ENCODE data around the gene PCA3.
"Not testable (repeated sequence)": the region's sequence is repeated elsewhere in the genome, so short reads cannot be mapped to it uniquely, and the experiment has no call there.

Gene PCA3

DNA sequence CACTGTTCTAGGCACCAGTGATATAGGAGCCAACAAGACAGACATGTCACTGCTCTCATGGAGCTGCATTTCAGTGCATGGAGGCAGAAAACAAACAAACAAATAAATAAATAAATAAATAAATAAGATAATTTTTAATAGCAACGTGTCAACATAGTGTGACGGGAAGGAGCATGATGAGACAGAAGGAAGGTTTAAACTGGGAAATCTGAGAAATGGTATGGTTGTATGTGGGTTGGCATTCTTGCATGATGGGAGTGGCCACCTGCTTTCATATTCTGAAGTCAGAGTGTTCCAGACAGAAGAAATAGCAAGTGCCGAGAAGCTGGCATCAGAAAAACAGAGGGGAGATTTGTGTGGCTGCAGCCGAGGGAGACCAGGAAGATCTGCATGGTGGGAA, at the start of gene PCA3:
Gene PCA3, plus strand, starts transcription at position 301 of the 400 bp plus-strand sequence.
- DNase-seq, result no peak

DNA sequence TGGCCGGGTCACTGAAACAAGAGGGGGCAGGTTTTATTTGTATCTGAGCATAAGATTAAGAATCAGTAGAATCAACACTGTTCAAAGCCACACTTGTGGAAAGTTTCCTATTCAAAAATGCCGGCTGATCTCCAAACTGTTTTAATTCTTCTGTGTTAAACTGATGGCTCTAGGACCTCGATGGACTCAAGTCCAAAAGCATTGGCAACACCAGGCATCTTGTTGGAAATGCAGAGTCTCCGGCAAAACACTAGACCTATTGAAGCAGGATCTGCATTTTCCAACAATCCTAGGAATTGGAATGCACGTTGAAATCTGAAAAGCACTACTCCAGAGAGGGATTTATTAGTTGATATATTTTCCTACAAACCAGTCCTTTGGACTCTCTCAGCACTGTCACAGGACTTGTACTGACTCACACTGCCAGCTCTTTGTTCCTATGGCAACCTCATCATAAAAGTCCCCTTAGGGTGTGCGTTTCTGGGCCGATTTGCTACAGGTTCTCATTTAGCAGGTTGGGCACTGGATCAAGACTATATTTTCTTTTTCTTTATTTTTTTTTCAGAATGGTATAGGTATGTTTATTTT, 48.1 kb upstream of the PCA3 start:
- DNase-seq, result peak in 1 of 2 donors; percentile 25

DNA sequence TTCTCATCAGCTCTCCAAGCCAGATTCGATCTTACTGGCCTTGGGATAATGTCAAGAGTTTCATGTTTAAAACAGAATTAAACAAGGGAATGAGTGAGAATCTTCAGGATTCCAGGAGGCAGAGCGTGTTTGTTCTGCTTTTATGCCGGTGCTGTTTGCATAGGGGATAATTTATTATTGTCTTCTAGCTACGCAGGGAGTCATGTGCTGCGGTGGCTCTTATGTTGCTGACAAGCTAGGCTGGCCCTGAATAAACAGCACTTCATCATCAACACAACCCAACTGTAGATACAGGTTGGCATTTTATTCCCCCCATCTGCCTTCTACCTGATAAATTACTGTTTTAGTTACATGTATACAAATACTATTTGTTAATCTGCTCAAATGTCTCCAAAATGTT, 47.1 kb upstream of the PCA3 start:
- DNase-seq, result no peak

DNA sequence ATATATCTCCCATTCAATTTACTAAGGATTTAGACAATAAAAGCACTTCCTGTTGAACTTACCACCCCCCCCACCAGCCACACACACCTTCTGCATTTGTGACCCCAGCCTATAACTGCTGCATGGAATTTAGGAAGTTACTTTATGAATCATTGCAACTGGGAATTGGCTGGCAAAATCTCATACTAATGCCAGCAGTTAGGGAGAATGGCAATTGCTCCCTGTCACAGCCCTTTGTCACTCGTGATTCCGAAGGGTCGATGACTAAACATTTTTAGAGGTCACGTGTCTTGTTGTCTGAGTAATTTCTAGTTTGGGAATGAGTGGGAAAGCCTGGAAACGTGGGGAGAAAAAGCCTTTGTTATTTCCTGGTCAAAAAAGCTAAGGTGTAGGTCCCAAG, 46.6 kb upstream of the PCA3 start:
- DNase-seq, result no peak

DNA sequence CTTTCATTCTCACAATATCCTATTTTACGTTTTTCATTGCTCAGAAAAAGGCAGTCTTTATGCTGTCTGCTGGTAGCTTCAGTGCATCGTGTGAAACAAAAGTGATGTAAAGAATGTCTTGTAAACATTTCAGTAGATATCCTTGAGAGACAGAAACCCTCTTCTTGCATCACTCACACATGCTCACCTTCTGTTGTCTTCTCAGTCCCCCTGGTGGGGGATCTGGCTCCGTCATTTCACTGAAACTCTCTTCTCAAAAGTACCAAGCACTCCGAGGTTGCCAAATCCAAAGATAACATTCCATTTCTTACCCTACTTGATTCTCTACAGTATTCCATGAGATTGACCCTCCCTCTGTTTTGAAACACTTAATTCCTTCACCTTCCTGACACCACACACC, 46.1 kb upstream of the PCA3 start:
- DNase-seq, result no peak

DNA sequence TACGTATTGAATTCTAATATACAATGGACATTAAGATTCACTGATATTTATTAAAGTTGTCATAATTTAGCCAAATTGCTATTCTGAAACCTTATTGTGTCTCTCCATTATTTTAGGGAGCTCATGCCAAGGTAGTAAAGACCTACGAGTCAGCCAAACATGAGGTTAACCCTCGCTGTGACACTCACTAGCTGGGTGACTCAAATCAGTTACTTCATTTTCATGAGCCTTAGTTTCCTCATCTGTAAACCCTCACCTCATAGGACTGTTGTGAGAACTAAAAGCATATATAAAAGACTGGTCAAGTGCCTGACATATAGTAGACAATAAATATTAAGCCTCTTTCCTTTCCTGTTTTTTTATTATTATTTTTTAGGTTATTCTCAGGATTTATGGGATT, 44.0 kb upstream of the PCA3 start:
- no peak for DNase-seq

DNA sequence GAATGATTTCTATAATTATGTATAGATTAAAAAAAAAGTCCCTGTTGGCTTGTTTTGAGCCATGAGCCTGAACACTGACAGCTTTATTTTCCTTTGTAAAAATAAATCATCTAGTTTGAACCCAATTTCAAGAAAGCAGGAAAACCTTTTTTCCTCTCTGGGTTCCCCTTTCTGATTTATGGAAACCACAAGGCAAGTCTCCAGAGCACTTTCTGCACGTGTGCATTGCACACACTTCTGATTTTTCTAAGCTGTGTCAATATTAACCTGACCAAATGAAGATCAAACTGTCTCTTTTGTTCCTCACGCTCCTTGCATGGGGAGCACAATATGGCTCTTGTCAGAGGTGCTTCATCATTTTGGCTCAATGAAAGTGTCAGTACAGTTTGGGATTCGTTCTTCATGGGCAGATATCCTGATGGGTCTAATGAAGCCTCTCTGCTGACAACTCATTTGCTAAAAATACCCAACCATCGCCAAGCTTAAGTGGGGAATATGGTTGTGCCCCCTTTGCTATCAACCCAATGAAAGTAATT, 39.2 kb upstream of the PCA3 start:
- DNase-seq, result no peak

DNA sequence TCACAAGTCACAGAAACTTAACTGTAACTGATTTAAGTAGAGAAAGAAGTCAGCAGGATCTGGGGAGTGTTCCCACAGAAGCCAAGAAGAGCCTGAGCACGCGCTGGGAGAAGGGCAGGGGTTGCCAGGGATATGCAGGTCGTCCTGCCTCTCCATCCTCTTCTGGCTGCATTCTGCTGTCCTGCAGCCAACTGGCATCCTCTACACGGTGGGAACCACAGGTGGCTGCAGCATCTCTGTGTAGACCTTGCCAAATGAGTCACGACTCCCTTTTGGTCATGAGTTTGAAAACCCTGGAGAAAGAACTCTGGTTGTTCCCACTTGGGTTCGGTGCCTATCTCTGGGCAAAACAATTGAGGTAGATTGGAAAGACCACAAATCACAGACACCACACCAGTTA, 38.4 kb upstream of the PCA3 start:
- no peak for DNase-seq

DNA sequence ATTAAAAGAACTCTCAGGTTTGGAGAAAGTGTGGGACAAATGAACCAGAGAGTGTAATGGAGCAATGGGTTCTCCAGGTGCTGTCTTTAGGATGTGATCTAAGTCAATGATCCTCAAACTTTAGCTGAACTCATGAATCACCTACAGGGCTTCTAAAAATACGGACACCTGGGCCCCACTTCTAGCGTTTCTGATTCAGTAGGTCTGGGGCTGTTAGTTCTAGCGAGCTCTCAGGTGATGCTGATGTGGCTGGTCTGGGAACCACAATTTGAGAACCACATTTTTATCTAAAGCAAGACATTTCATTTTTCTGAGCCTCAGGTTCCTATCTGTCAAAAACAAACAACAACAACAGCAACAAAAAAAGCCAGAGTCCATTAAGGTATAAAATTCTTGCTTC, 35.1 kb upstream of the PCA3 start:
- no peak for DNase-seq

DNA sequence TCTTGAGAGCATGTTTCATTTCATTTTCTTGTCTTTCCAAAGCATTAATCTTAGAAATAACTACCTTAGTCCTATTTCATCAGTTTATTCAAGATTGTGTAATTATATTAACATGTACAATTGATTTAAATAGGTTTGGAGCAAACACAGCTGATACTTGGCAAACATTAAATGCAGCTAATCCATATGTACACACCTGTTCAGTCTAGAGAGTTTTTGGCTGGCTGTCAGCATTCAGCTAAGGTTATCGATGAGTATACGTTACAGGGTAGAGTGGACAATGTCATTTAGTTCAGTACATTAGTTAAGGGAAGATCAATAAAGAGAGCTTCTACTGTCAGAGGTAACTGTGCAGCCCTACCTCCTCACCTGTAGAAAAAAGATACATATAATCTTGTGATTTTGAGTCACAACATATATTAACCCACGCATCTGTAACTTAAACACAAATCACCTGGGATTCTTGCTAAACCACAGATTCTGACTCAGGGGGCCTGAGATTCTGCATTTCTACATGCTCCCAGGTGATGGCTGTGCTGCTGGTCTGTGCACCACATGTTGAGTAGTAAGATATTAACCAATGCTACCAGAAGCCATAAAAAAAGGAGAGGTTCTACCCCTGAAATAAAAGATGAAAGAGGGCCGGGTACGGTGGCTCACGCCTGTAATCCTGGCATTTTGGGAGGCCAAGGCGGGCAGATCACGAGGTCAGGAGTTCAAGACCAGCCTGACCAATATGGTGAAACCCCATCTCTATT, 34.1 kb upstream of the PCA3 start:
- no peak for DNase-seq

DNA sequence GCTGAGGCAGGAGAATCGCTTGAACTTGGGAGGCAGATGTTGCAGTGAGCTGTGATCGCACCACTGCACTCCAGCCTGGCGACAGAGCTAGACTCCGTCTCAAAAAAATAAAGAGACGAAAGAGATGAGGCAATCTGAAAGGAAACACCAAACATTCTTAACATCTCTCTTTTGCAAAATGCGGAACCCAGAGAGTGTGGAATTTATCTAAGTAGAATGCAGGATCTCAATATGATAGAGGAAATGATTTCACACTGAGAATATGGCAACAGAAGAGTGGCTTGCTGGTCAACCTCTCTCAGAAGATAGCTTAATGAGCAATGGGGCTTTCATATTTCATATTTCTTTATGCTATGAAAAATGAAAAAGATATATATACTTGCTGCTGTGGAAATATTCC, 33.4 kb upstream of the PCA3 start:
- no peak for DNase-seq

DNA sequence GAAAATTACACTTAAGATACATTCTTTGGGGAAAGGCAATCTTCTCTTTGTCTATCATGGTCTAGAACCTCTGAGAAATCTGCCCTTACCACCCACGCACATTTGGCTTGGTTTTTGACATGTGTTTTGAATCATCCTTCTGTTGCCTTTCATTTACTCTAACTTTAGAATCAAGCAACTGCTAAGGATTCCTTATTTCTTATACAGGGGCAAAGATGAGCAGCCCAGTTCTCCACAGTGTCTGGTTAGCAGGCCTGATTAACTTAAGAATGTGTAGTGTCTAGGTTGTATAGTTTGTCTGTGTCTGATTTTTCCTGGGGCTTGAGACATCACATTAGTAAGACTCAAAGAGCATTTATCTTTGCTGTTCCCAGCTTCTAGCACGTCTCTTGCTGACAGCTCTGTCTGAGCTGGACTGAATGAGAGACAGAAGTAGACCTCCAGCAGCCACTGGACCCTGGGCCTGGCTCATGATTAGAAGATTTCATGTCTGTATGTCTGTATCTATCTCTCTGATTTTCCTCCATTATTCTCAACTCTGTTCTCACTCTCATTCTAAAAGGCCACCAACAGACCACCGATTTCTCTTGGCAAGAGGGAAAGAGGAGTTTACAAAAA, 31.8 kb upstream of the PCA3 start:
- no peak for DNase-seq

DNA sequence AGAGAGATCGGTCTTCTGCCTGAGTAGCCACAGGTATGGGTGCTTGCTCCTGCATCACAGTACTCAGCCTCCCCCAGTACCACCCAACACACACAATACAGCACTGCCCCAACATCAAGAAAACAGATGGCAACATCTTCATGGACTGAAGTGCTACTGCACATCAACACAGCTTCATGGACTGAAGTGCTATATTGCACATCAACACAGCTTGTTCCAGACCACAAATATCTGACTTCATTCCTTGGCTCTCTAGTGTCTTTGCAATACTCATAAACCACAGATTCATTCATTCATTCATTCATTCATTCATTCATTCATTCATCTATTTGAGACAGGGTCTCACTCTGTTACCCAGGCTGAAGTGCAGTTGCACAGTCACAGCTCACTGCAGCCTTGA, 31.1 kb upstream of the PCA3 start:
- no peak for DNase-seq

DNA sequence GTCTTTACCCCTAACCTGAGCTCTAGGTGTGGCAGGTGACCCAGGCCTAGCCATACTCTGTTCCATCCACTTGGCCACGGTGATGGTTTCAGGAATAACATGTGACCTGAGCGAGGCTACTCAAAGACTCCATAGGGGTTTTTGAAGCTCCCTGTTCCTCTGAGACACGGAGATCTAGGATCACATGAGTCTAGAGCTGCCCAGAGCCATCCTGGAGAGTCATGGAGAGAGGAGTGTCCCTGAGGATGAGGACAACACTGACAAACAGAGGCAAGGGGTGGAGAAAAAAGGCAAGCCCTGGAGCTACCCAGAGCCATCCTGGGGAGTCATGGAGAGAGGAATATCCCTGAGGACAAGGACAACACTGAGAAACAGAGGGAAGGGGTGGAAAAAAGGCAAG, 29.5 kb upstream of the PCA3 start:
- no peak for DNase-seq

DNA sequence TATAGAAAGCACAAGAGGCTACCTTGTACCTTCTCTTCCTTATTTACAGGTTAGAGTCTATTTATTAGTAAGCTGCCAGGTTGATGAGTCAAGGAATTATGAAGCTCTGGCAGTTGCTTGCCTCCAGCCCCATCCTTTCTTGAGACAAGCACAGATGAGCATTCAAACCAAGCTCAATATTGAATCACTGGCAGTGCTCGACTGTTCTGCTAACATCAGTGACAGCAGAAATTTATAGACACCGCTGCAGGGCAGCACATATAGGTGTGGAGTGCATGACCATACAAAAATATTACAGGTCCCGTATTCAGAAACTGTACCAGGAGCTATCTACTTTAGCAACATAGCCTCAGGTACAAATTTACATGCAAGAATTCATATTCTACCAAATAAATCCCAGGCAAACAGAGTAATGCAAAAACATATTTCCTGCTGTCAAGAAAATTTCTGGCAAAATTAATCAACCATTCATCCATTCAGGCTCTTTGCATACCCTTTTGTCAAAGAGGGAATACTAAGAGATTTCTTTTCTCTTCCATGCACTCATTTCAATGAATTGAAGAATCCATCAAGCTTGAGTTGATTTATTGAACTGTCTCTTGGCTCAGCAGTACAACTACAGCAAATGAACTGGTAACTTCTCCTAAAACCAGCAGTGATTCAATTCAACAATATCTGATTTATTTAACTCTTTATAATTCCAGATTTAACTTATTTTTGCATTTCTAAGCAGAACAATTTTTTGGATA, 26.9 kb upstream of the PCA3 start:
- no peak for DNase-seq

DNA sequence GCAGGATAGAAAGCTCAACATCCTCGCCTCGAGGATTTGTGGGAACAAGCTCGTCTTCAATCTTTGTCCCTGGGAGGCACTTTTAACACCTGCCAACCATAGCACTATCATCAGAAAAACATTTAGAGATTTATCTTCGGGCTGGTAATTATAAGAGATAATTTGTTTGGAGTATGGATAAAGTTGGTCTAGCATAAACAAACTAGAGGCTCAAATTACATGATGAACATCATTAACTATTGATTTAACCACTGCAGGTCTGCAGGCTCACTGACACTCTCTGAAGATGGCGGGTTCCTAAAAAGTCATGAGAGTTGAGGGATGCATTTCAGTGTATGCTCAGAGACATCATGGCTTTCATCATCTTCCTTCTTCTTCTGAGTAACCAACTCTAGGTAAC, 25.8 kb upstream of the PCA3 start:
- DNase-seq, result no peak

DNA sequence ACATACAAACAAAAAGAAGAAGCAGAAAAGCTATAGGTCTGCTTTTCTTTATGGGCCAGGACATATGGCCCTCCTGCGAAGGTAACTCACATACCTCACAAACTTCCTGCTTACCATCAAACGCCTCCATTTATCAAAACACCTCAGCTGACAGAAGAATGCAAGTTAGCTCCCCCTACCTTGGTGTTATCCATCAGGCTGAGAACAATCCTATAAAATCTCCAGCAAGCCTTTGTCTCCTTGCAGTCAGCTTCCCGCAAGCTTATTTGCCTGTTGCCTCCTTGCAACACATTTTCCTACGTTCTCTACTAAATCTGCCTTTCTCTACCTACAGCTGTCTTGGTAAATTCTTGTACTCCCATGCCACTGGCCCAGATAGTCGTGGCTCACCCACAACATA, 22.7 kb upstream of the PCA3 start:
- DNase-seq, result no peak

DNA sequence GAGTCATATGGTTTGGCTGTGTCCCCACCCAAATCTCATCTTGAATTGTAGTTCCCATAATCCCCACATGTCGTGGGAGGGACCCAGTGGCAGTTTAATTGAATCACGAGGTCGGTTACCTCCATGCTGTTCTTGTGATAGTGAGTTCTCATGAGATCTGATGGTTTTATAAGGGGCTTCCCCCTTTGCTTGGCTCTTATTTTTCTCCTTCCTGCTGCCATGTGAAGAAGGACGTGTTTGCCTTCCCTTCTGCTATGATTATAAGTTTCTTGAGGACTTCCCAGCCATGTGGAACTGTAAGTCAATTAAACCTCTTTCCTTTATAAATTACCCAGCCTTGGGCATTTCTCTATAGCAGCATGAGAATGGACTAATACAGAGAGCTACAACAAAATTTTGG, 21.3 kb upstream of the PCA3 start:
- DNase-seq, result not testable (repeated sequence)

DNA sequence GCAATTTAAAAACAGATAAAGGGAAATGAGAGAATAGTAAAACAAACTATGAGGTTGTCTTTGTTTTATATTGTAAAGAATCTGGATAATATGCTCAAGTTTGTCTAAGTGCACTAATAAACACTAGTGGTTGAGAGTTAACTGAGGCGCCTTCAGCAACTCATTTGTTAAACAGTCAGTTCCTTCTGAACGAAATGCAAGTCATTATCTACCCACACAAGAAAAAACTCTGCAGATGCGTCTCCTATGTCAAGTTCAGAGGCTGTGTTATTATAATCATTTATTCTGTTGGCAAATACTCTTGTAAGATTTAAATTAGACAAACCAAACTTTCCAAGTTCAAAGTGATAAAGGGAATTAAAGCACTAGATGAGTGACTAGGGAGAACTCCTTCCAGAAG, 20.3 kb upstream of the PCA3 start:
- no peak for DNase-seq

DNA sequence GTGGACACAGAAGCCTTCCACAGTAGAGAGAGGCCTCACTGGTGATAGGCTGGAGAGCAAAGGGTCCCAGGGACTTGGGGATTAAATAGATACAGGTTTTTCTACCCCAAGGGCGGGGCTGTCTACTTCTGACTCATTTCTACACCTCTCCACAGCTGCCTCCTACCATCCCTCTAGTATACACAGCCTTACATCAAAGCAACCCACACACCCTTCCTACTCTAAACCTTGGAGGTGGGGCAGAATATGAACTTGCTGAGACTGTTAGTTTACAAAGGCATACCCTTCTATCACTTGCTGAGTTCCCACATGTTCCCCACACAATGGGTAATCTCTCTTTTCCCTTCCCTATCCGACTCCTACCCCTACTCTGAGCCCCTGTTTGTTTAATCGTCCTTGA, 19.9 kb upstream of the PCA3 start:
- no peak for DNase-seq

DNA sequence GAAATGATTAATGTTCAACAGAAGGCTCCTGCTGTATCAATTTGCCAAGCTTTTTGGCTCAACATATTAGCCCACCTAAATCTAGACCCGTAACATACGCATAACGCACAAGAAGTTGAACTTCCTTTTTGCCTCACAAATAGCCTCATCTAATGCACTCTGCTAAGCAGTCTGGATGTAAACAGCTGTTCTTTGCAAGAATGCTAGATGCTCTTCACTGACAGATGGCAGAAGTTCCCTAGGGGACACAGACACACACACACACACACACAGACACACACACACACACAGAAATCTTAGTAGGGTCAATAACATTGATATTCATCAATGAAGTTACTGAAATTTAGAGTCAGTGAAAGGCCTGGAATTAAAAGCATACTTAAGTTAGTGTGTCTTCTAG, 13.2 kb upstream of the PCA3 start:
- no peak for DNase-seq

DNA sequence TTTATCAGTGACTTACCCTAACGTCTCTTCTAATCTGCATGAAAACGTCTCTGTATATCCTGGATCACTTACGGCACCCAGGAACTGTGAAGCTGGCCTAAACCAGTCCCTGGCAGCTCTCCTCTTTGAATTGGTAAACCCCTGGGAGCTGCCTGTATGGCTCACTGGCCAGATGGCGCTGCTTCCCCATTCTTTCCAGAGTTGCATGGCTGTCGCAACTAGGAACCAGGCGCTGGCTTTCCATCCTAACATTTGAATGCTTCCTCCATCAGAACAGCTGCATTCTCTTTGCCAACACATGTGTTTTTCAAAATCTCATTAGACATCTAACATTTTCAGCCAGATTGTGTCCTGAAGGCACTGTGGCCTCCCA, 8.0 kb upstream of the PCA3 start:
- DNase-seq, result peak; percentile 17 to 34

DNA sequence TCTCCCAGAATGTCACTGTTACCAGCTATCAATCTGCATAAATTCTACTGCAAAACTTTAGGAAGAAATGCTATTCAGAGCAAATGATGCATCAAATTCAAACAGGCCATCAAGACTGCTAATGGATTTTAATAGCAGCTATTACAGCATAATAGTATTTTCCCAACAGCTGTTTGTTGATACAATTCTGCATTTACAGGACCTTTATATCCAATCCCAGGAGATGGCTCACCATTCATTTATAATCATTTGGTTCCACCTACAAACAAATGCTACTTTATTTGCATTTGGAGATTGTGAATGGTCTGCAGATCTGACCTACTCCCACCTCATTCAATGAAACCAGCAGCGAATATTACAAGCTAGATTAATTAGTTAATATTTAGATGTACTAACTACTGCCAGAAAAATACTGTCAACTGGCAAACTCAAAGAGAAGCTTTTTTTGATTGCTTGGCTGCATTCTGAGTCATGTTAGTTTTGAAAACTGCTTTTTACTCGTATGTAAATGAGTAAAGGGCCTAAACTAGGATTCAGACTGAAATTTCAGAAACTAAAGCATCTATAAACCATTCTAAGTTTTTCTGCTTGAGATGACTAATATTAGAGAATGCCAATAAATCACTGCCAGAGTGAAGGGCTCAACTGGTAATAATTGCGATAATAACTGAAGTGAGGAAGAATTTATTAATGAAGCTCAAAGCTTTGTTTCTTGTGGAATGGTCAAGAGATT, 7.1 kb upstream of the PCA3 start:
- DNase-seq, result no peak

Measured in hippocampal formation (tissue), 2 donors.